Measurements from ENCODE around the gene ATP7B.

Gene ATP7B

GRCh38 chr13:51942189-51942588 lies 69.1 kb downstream of the ATP7B start:
- Histone ChIP-seq H3K36me3 (ENCODE audit: control insufficient read depth in 1 of 2, insufficient read depth in 2 of 2, low read length in 2 of 2) (peaks cover 3 to 18% of the 10 kb centered on the region in 2 donors), H3K9me3 (ENCODE audit: control insufficient read depth in 1 of 2, low read length in 2 of 2) (no peaks in the 10 kb centered on the region), H3K4me3 (ENCODE audit: low read depth in 1 of 2, low read length in 2 of 2) (no peak overlapping the region), H3K27ac (ENCODE audit: low read length) (no peak overlapping the region), H3K4me1 (ENCODE audit: control insufficient read depth in 1 of 2, insufficient read depth in 2 of 2, low read length in 2 of 2) (no peaks in the 10 kb centered on the region), H3K27me3 (ENCODE audit: low read depth, low read length) (no peaks in the 10 kb centered on the region)

DNA sequence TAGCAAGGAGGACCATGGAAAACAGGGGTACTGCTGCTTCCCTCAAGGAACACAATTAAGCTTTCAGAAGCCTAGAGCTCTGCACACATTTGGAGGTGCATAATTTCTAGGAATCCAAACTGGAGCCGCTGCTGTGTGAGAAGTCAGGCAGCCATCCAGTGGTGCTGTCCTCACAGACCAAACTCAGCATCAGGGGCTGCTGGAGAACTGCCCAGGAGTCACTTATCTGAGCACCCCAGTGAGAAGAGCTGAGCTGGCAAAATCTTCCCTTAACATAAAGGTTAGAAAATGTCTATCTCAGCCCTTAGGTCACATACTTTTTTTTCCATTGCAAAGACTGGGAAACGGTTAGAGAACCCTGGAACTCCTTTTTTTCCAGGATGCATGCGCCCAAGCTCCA lies 72.8 kb downstream of the ATP7B start:
- H3K27ac ChIP-seq (ENCODE audit: low read length): no peak overlapping the region
- no peaks in the 10 kb centered on the region for H3K4me1 ChIP-seq (ENCODE audit: control insufficient read depth in 1 of 2, insufficient read depth in 2 of 2, low read length in 2 of 2)
- no peaks in the 10 kb centered on the region for H3K9me3 ChIP-seq (ENCODE audit: control insufficient read depth in 1 of 2, low read length in 2 of 2)
- peaks cover 0 to 18% of the 10 kb centered on the region in 2 donors for H3K36me3 ChIP-seq (ENCODE audit: control insufficient read depth in 1 of 2, insufficient read depth in 2 of 2, low read length in 2 of 2)
- no peak overlapping the region for H3K4me3 ChIP-seq (ENCODE audit: low read depth in 1 of 2, low read length in 2 of 2)
- no peaks in the 10 kb centered on the region for H3K27me3 ChIP-seq (ENCODE audit: low read depth, low read length)

- Histone ChIP-seq H3K4me3 (ENCODE audit: low read depth in 1 of 2, low read length in 2 of 2) (no peak overlapping the region), H3K36me3 (ENCODE audit: control insufficient read depth in 1 of 2, insufficient read depth in 2 of 2, low read length in 2 of 2) (peaks cover 0 to 13% of the 10 kb centered on the region in 2 donors), H3K27me3 (ENCODE audit: low read depth, low read length) (no peaks in the 10 kb centered on the region), H3K27ac (ENCODE audit: low read length) (no peak overlapping the region), H3K4me1 (ENCODE audit: control insufficient read depth in 1 of 2, insufficient read depth in 2 of 2, low read length in 2 of 2) (no peaks in the 10 kb centered on the region), H3K9me3 (ENCODE audit: control insufficient read depth in 1 of 2, low read length in 2 of 2) (no peaks in the 10 kb centered on the region)
Measured at GRCh38 chr13:51937320-51938290, 73.6 kb downstream of the ATP7B start.

- H3K4me3 ChIP-seq (ENCODE audit: low read depth in 1 of 2, low read length in 2 of 2): no peak overlapping the region
- H3K9me3 ChIP-seq (ENCODE audit: control insufficient read depth in 1 of 2, low read length in 2 of 2): no peaks in the 10 kb centered on the region
- H3K4me1 ChIP-seq (ENCODE audit: control insufficient read depth in 1 of 2, insufficient read depth in 2 of 2, low read length in 2 of 2): no peaks in the 10 kb centered on the region
- H3K27me3 ChIP-seq (ENCODE audit: low read depth, low read length): no peaks in the 10 kb centered on the region
- peaks cover 0 to 10% of the 10 kb centered on the region in 2 donors for H3K36me3 ChIP-seq (ENCODE audit: control insufficient read depth in 1 of 2, insufficient read depth in 2 of 2, low read length in 2 of 2)
- no peak overlapping the region for H3K27ac ChIP-seq (ENCODE audit: low read length)
Measured at GRCh38 chr13:51935326-51936171, 75.7 kb downstream of the ATP7B start.

GRCh38 chr13:51934461-51935087 lies 76.7 kb downstream of the ATP7B start:
- no peaks in the 10 kb centered on the region for H3K4me1 ChIP-seq (ENCODE audit: control insufficient read depth in 1 of 2, insufficient read depth in 2 of 2, low read length in 2 of 2)
- peaks cover 0 to 10% of the 10 kb centered on the region in 2 donors for H3K36me3 ChIP-seq (ENCODE audit: control insufficient read depth in 1 of 2, insufficient read depth in 2 of 2, low read length in 2 of 2)

DNA sequence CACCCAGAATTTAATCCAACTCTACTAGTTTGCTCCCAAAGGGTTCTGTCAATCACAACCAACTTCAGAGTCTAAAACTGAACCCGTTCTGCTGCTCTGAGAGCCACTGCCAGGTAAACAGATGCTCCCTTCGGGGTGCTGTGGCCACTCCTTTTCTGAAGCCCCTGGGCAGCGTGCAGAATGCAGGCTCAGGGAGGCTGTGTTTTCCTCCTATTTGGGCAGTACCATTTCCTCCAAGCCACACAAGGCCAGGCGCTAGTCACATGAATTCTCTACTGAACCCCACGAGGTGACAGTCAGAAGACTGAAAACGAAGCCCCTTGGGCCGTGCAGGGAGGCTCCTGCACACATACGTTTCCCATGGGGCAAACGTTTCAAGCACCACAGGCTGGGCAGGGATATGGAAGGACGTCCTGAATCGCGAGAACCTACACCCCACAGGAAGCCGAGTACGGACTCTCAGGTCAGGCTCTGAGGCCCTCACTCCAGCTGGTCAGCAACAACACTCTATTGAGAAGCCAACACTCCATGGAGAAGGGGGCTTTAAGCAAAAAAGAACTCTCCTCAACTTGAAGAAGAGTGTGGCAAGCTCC lies 77.7 kb downstream of the ATP7B start:
- Histone ChIP-seq H3K36me3 (ENCODE audit: control insufficient read depth in 1 of 2, insufficient read depth in 2 of 2, low read length in 2 of 2) (peaks cover 0 to 10% of the 10 kb centered on the region in 2 donors), H3K9me3 (ENCODE audit: control insufficient read depth in 1 of 2, low read length in 2 of 2) (no peaks in the 10 kb centered on the region), H3K4me1 (ENCODE audit: control insufficient read depth in 1 of 2, insufficient read depth in 2 of 2, low read length in 2 of 2) (no peaks in the 10 kb centered on the region), H3K4me3 (ENCODE audit: low read depth in 1 of 2, low read length in 2 of 2) (no peak overlapping the region), H3K27me3 (ENCODE audit: low read depth, low read length) (no peaks in the 10 kb centered on the region), H3K27ac (ENCODE audit: low read length) (no peak overlapping the region)

More at GRCh38 chr13:51934461-51935087, 76.7 kb downstream of the ATP7B start:
- Histone ChIP-seq H3K27me3 (ENCODE audit: low read depth, low read length) (no peaks in the 10 kb centered on the region), H3K4me3 (ENCODE audit: low read depth in 1 of 2, low read length in 2 of 2) (no peak overlapping the region), H3K9me3 (ENCODE audit: control insufficient read depth in 1 of 2, low read length in 2 of 2) (no peaks in the 10 kb centered on the region), H3K27ac (ENCODE audit: low read length) (no peak overlapping the region)

- H3K27ac ChIP-seq (ENCODE audit: low read length): no peak overlapping the region
- peaks cover 0 to 10% of the 10 kb centered on the region in 2 donors for H3K36me3 ChIP-seq (ENCODE audit: control insufficient read depth in 1 of 2, insufficient read depth in 2 of 2, low read length in 2 of 2)
- no peaks in the 10 kb centered on the region for H3K27me3 ChIP-seq (ENCODE audit: low read depth, low read length)
- H3K4me3 ChIP-seq (ENCODE audit: low read depth in 1 of 2, low read length in 2 of 2): no peak overlapping the region
- H3K4me1 ChIP-seq (ENCODE audit: control insufficient read depth in 1 of 2, insufficient read depth in 2 of 2, low read length in 2 of 2): no peaks in the 10 kb centered on the region
- H3K9me3 ChIP-seq (ENCODE audit: control insufficient read depth in 1 of 2, low read length in 2 of 2): no peaks in the 10 kb centered on the region
Measured at GRCh38 chr13:51932231-51932630, 79.0 kb downstream of the ATP7B start.

DNA sequence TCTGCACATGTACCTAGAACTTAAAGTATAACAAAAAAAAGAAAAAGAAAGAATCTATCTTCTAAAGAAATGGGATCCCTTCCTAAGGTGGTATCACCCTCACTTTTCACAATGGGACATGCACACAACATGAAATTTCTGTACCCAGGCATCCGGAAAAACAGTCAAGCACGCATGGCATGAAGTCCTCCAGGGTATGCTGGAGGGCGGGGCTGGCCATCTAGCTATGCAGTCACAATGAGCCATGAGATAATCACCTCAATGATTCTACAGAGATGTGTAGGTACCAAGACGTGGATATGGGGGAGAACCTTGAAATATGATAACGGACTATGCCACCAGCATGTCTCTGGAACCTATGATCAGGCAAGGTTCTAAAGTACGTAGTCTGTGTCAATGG lies 79.6 kb downstream of the ATP7B start:
- H3K4me3 ChIP-seq (ENCODE audit: low read depth in 1 of 2, low read length in 2 of 2): no peak overlapping the region
- no peaks in the 10 kb centered on the region for H3K9me3 ChIP-seq (ENCODE audit: control insufficient read depth in 1 of 2, low read length in 2 of 2)
- peaks cover 0 to 10% of the 10 kb centered on the region in 2 donors for H3K36me3 ChIP-seq (ENCODE audit: control insufficient read depth in 1 of 2, insufficient read depth in 2 of 2, low read length in 2 of 2)
- H3K4me1 ChIP-seq (ENCODE audit: control insufficient read depth in 1 of 2, insufficient read depth in 2 of 2, low read length in 2 of 2): no peaks in the 10 kb centered on the region
- no peak overlapping the region for H3K27ac ChIP-seq (ENCODE audit: low read length)
- no peaks in the 10 kb centered on the region for H3K27me3 ChIP-seq (ENCODE audit: low read depth, low read length)

DNA sequence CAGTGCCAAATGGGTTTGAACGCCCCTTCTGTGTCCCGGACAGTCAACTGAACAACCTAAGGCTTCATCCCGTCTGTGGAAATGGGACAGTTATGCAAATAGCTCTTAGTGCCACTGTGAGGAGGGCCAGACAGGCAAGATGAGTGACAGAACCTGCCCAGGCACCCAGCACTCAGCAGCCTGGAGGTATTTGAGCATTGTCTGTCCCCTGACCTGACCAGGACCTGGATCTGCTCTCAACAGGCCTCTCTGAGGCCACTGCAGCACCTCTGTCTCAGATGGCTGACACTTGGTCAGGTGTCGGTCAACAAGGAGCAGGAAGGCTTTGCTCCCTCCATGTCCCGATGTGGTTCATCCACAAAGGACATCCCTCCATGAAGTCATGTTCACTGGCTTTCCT lies 81.6 kb downstream of the ATP7B start:
- peaks cover 0 to 10% of the 10 kb centered on the region in 2 donors for H3K36me3 ChIP-seq (ENCODE audit: control insufficient read depth in 1 of 2, insufficient read depth in 2 of 2, low read length in 2 of 2)
- H3K4me3 ChIP-seq (ENCODE audit: low read depth in 1 of 2, low read length in 2 of 2): no peak overlapping the region
- H3K27ac ChIP-seq (ENCODE audit: low read length): no peak overlapping the region
- H3K4me1 ChIP-seq (ENCODE audit: control insufficient read depth in 1 of 2, insufficient read depth in 2 of 2, low read length in 2 of 2): no peaks in the 10 kb centered on the region
- H3K9me3 ChIP-seq (ENCODE audit: control insufficient read depth in 1 of 2, low read length in 2 of 2): no peaks in the 10 kb centered on the region
- H3K27me3 ChIP-seq (ENCODE audit: low read depth, low read length): no peaks in the 10 kb centered on the region

GRCh38 chr13:51928231-51928630 lies 83.0 kb downstream of the ATP7B start:
- Histone ChIP-seq H3K36me3 (ENCODE audit: control insufficient read depth in 1 of 2, insufficient read depth in 2 of 2, low read length in 2 of 2) (no peaks in the 10 kb centered on the region), H3K27me3 (ENCODE audit: low read depth, low read length) (no peaks in the 10 kb centered on the region), H3K4me3 (ENCODE audit: low read depth in 1 of 2, low read length in 2 of 2) (no peak overlapping the region), H3K4me1 (ENCODE audit: control insufficient read depth in 1 of 2, insufficient read depth in 2 of 2, low read length in 2 of 2) (no peaks in the 10 kb centered on the region), H3K27ac (ENCODE audit: low read length) (no peak overlapping the region), H3K9me3 (ENCODE audit: control insufficient read depth in 1 of 2, low read length in 2 of 2) (no peaks in the 10 kb centered on the region)
